GM12878 (cell line): Measurements from ENCODE around the gene KIF20A. TPM values are rescaled to one million over a fixed set of nuclear protein-coding genes. Genes with fewer than 3 reads are reported as not detected.
A peak's percentile ranks its signal among the peaks of the same experiment; 100 is the strongest.

Experiments
- ATAC-seq: fragments of 200-7000 bp; cut with Tn5 transposase; 3 replicates; pipeline ENCODE4 v1.9.1; 2020; ENCODE audit warnings: mild to moderate bottlenecking, moderate library complexity
- BruUV-seq: library from RNA; stranded (reverse); fragments of 400-500 nt; replicated peaks from 2 replicates; lab custom pipeline; 2021; lab: Mats Ljungman, UMichigan
- CTCF ChIA-PET: fragments of 300-600 bp; sonication (Branson Sonifier 250); formaldehyde crosslinking; extraction: SDS; loops from one replicate; lab custom pipeline; 2021; ENCODE audit warnings: inconsistent platforms; lab: Yijun Ruan, JAX
- POLR2A ChIA-PET: fragments of 350-600 bp; formaldehyde crosslinking; extraction: SDS; loops from one replicate; lab custom pipeline; 2021; ENCODE audit warnings: inconsistent platforms; lab: Charles Lee
- RAD21 ChIA-PET: fragments of 300-600 bp; sonication (Branson Sonifier 250); formaldehyde crosslinking; loops from one replicate; lab custom pipeline; 2023; ENCODE audit warnings: antibody characterized with exemption; ENCODE audit not compliant: unreplicated experiment; lab: Charles Lee
- SMC1A ChIA-PET: fragments of 300-600 bp; sonication (Branson Sonifier 250); formaldehyde crosslinking; loops from one replicate; lab custom pipeline; 2023; ENCODE audit not compliant: unreplicated experiment, uncharacterized antibody; lab: Charles Lee
- DNase-seq: peaks from one replicate; pipeline ENCODE4 v3.0.0-alpha.2; 2011; ENCODE audit warnings: low read depth, low spot score
- FAIRE-seq: peaks from 3 replicates; lab custom pipeline; 2011; peaks lifted over from hg19 to GRCh38; lab: Jason Lieb, UNC
- H2AFZ ChIP-seq: 2 replicates; pipeline ENCODE4 v1.6.0; 2011; ENCODE audit warnings: low read depth, low read length, control low read depth; ENCODE audit not compliant: control insufficient read depth
- H3K27ac ChIP-seq: 2 replicates; pipeline ENCODE4 v1.5.1; 2011; ENCODE audit warnings: control low read depth; ENCODE audit not compliant: control insufficient read depth, insufficient read depth
- H3K27me3 ChIP-seq, 2 experiments: replicated peaks in 1 of 2; 2 replicates each; pipeline versions ENCODE4 v1.6.0 to v1.6.1; 2011; ENCODE audit warnings: low read length in 1 of 2; ENCODE audit not compliant: control insufficient read depth in 2 of 2, insufficient read depth in 2 of 2
- H3K36me3 ChIP-seq, 2 experiments: 2 replicates each; pipeline ENCODE4 v1.5.1; 2011; ENCODE audit warnings: low read length in 1 of 2; ENCODE audit not compliant: control insufficient read depth in 2 of 2, insufficient read depth in 2 of 2
- H3K4me1 ChIP-seq: 2 replicates; pipeline ENCODE4 v1.6.1; 2011; ENCODE audit warnings: mild to moderate bottlenecking, low read length, moderate library complexity, mixed read lengths; ENCODE audit not compliant: control insufficient read depth, insufficient read depth
- H3K4me2 ChIP-seq: 2 replicates; pipeline ENCODE4 v1.6.0; 2011; ENCODE audit warnings: control low read depth; ENCODE audit not compliant: control insufficient read depth, insufficient read depth
- H3K4me3 ChIP-seq: fragments of 200-600 bp; sonication (generic); 2 replicates; pipeline ENCODE4 v1.5.1; 2016
- H3K79me2 ChIP-seq: 2 replicates; pipeline ENCODE4 v1.6.0; 2011; ENCODE audit warnings: low read length; ENCODE audit not compliant: control insufficient read depth, insufficient read depth
- H3K9ac ChIP-seq: 2 replicates; pipeline ENCODE4 v1.8.0; 2011; ENCODE audit warnings: low read length, control low read depth, mixed read lengths; ENCODE audit not compliant: control insufficient read depth, insufficient read depth
- H3K9me3 ChIP-seq: replicated peaks from 3 replicates; pipeline ENCODE4 v1.5.1; 2011; ENCODE audit warnings: mild to moderate bottlenecking, low read length; ENCODE audit not compliant: control insufficient read depth, insufficient read depth
- H4K20me1 ChIP-seq: 2 replicates; pipeline ENCODE4 v1.6.0; 2011; ENCODE audit not compliant: control insufficient read depth, insufficient read depth
- DPF2 ChIP-seq: fragments of 450-650 bp; IDR thresholded peaks from 2 replicates; pipeline ENCODE4 v1.6.1; 2017; ENCODE audit warnings: mild to moderate bottlenecking
- MTA3 ChIP-seq: IDR thresholded peaks from 2 replicates; pipeline ENCODE4 v1.6.1; 2012; ENCODE audit warnings: low read length, inconsistent platforms, borderline replicate concordance
- NKRF ChIP-seq: fragments of 450-650 bp; conservative IDR thresholded peaks from 2 replicates; pipeline ENCODE4 v1.6.1; 2017; ENCODE audit warnings: mild to moderate bottlenecking, moderate library complexity
- POLR2AphosphoS2 ChIP-seq: IDR thresholded peaks from 2 replicates; pipeline ENCODE4 v1.6.1; 2011; ENCODE audit warnings: low read depth, mild to moderate bottlenecking, low read length, improper control_type of control experiment, moderate library complexity
- POU2F2 ChIP-seq: IDR thresholded peaks from 3 replicates; pipeline ENCODE4 v1.6.1; 2011; ENCODE audit warnings: low read depth, mild to moderate bottlenecking, low read length, borderline replicate concordance
- SMAD5 ChIP-seq: IDR thresholded peaks from 2 replicates; pipeline ENCODE4 v1.6.1; 2016; ENCODE audit warnings: antibody characterized with exemption, low read depth
- SMARCA5 ChIP-seq: fragments of 450-650 bp; IDR thresholded peaks from 2 replicates; pipeline ENCODE4 v1.6.1; 2017; ENCODE audit warnings: mild to moderate bottlenecking
- TARDBP ChIP-seq: IDR thresholded peaks from 2 replicates; pipeline ENCODE4 v1.6.1; 2016; ENCODE audit warnings: borderline replicate concordance
- WGBS: methylation state at CpG from one replicate; pipeline ENCODE4 v1.1.6; 2016; ENCODE audit warnings: low lambda C conversion rate; ENCODE audit not compliant: insufficient replicate concordance, insufficient coverage; ENCODE audit errors: missing lambda C conversion rate; 5-methylcytosine and 5-hydroxymethylcytosine counted together
- in situ Hi-C: fragments of 300-500 bp; cut with MboI; formaldehyde crosslinking; loops from 9 replicates; pipeline ENCODE4 v1.14.3; 2018; ENCODE audit warnings: mixed read lengths
- intact Hi-C: fragments of 100-400 bp; cut with micrococcal nuclease; formaldehyde crosslinking; loops from one replicate; pipeline ENCODE4 v1.14.2; 2022; ENCODE audit not compliant: unreplicated experiment
- polyA plus RNA-seq, 11 experiments: library from polyadenylated mRNA; depleted of rRNA in 4 of 11; unstranded in 6 of 11; stranded (reverse) in 5 of 11; fragments of >200 nt; fragmentation: Nextera tagmentation in 4 of 11; fragmentation: Illumina TruSeq in 1 of 11; extraction: Ambion mirVana in 4 of 11; extraction: Trizol in 1 of 11; gene quantifications; 1 replicate in 1 of 11; 2 replicates in 10 of 11; pipeline versions ENCODE4 v1.2.1 to v1.2.3, GENCODE V29; 2011 to 2016; ENCODE audit warnings: inconsistent platforms in 2 of 11, missing spikeins in 2 of 11, low read depth in 1 of 11
- total RNA-seq, 4 experiments: library from RNA; depleted of rRNA in 3 of 4; stranded (reverse); fragments of >200 nt in 3 of 4; fragmentation: Illumina TruSeq in 1 of 4; extraction: Trizol in 1 of 4; gene quantifications; 2 replicates each; pipeline versions ENCODE4 v1.2.1 to v1.2.3, GENCODE V29; 2013 to 2021
- TF ChIP-seq, protein P1 (sequence below): IDR thresholded peaks from 2 replicates; pipeline ENCODE4 v1.6.1; 2012; ENCODE audit warnings: low read depth, low read length, improper control_type of control experiment

Gene KIF20A
- total and polyA plus RNA-seq, 10 of the 15 experiments (the other 5 are each of a cell fraction or from before 2014, with no cell fraction given), result 20.7 to 61.9 (median 45.3) TPM

DNA sequence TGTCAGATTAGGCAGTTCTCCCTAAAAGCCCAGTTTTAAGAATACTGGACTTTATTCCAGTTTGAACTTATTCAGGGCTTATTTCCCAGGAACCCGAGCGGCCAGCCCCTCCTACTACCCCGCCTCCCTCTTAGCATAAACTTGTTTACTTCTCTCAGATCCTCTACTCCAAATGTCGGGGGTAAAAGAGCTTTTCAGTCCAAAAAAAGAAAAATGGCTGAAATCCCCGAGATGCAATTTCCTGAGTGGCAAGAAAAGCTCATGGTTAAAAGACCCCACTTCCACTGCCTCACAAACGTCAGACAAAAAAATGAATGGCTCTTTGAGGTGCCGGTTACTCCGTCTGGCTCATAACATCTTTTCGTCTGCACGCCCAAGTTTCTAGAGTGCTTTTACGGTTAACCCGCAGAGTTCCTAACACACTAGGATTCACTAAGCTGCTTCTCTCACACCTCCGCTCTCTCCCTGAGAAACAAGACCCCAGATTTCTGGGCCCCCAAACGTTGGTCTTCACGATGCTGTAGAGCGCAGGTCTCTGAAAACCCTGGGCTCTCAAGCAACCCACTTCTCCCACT lies 884 bp upstream of the KIF20A start:
- no peaks in the 10 kb centered on the region for H4K20me1 ChIP-seq
- WGBS, result under 1% methylated on average over 16 of the region's 16 CpGs
- CTCF ChIA-PET, result interaction anchor here (0.8 to 6.5 kb wide), 10 partner anchors 8 to 271 kb away, joined by 3 to 46 read pairs (median 4); partner anchors contain the start of gene KDM3B
- TF ChIP-seq TARDBP, result peak; percentile 38; the same call in 1 of the 2 replicates
- no peak for TF ChIP-seq POLR2AphosphoS2
- 0 out of 2 replicates have a peak, but pooled peaks have one; percentile 69 for TF ChIP-seq SMARCA5
- TF ChIP-seq SMAD5, result no peak
- TF ChIP-seq, protein P1, sequence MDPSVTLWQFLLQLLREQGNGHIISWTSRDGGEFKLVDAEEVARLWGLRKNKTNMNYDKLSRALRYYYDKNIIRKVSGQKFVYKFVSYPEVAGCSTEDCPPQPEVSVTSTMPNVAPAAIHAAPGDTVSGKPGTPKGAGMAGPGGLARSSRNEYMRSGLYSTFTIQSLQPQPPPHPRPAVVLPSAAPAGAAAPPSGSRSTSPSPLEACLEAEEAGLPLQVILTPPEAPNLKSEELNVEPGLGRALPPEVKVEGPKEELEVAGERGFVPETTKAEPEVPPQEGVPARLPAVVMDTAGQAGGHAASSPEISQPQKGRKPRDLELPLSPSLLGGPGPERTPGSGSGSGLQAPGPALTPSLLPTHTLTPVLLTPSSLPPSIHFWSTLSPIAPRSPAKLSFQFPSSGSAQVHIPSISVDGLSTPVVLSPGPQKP, result no peak
- peak; percentile 79; the same call in 2 of the 3 replicates for TF ChIP-seq POU2F2
- peak; percentile 95 for TF ChIP-seq NKRF
- 0 out of 2 replicates have a peak, but pooled peaks have one; percentile 20 for TF ChIP-seq DPF2
- TF ChIP-seq MTA3, result 0 out of 2 replicates have a peak, but pooled peaks have one; percentile 23
- TF ChIP-seq, all 136 proteins: peak for 6
- Histone ChIP-seq H3K4me3 (peak overlapping the region; percentile 97), H3K27ac (peak overlapping the region; percentile 97), H2AFZ (peak overlapping the region; percentile 100), H3K79me2 (peaks cover 34% of the 10 kb centered on the region), H3K9me3 (no peaks in the 10 kb centered on the region), H3K4me2 (peak overlapping the region; percentile 81), H3K27me3 (no peaks in the 10 kb centered on the region), H3K4me1 (no peaks in the 10 kb centered on the region; the same call in 1 of the 2 replicates), H3K9ac (peak overlapping the region; percentile 93), H3K36me3 (peaks cover 11 to 14% of the 10 kb centered on the region in 2 experiments)
- ChIA-PET RAD21 (interaction anchor here (0.8 to 3.5 kb wide), 6 partner anchors 35 to 287 kb away, joined by 3 to 12 read pairs (median 5); partner anchors contain the start of genes CDC23, CDC25C and EGR1), POLR2A (interaction anchor here (0.8 to 2.6 kb wide), 6 partner anchors 35 to 365 kb away, joined by 3 to 9 read pairs (median 5); partner anchors contain the start of genes CDC23, EGR1, ETF1 and FAM53C), SMC1A (interaction anchor here (0.5 to 3.6 kb wide), 15 partner anchors 8 to 370 kb away, joined by 3 to 20 read pairs (median 5); partner anchors contain the start of genes CDC23 and FAM53C)
- intact Hi-C loops (loop anchor here (2.0 to 5.0 kb wide), 2 partner anchors 159 to 175 kb away; partner anchors contain the start of genes FAM53C and KDM3B), in situ Hi-C loops (loop anchor here (25.0 kb wide), 1 partner anchor 334 kb away; no protein-coding TSS in a partner anchor)
- ATAC-seq, result peak; percentile 61
- FAIRE-seq, result peak; percentile 41
- DNase-seq, result no peak
- BruUV-seq, result TSS peak; percentile 89
